SH-SY5Y (cell line): ENCODE data around the gene KSR1.

Source experiments
- GATA2 ChIP-seq: IDR thresholded peaks from 2 replicates; pipeline ENCODE4 v1.6.1; 2011; ENCODE audit warnings: mild to moderate bottlenecking, low read depth, low read length
- GATA3 ChIP-seq: IDR thresholded peaks from 2 replicates; pipeline ENCODE4 v1.6.1; 2011; ENCODE audit warnings: low read depth, mild to moderate bottlenecking, low read length, moderate library complexity

DNA sequence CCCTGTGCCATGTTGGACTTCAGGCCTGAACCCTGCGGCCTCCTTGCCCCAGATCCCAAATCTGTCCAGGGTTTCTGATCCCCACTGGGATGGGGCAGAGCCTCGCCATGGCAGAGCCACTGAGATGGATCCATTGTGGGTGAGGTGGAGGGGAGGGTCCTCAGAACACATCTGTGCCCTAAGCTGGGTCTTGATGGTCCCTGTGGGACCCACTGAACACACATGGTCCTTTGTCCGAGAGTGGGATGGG lies 38.0 kb upstream of the KSR1 start:
- TF ChIP-seq GATA3: no peak
- no peak for TF ChIP-seq GATA2
